ENCODE data around the gene C15orf62. TPM values are rescaled to one million over a fixed set of nuclear protein-coding genes. Genes with fewer than 3 reads are reported as not detected.
A peak's percentile ranks its signal among the peaks of the same experiment; 100 is the strongest.

Gene C15orf62
- total and polyA plus RNA-seq, 7 donors, result 0.05 to 0.19 (median 0.07) TPM; not detected in 4

DNA sequence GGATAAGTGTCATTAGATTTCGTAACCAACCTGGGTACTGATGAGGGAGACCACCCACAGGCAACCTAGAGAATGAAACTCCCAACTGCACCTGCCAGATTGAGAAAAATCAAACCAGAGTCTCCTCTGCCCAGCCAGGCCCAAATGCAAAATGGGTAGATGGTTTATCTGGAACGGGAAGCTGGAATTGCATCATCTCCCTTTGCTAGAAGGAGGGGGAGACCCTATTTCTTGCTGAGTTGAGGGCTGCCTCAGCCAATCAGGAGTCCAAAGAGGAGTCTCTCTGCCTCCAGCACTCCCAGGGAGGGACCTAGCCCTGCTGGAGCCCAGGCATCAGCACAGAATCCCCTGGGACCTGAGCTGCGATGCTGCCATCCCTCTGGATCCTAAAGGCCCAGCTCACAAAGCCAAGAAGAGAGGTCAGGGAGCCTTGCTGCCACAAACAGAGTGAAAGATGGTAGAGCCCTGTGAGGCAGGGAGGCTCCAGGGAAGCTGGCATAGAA is 22.8 kb upstream of the C15orf62 start:
- peaks cover 9 to 84% of the 10 kb centered on the region in 2 donors for H3K36me3 ChIP-seq (ENCODE audit: insufficient read depth in 1 of 2, low read depth in 1 of 2)
- intact Hi-C loops (cut with DNase I), result loop anchor here in 1 of 2 donors (5.0 kb wide), 1 partner anchor 50 kb away; the partner anchor contains the start of gene RAD51
- H3K4me1 ChIP-seq, result peaks cover 19% of the 10 kb centered on the region
- no peak for ATAC-seq
- WGBS, 3 donors, result 53 to 75% (median 56%) methylated on average over 3 of the region's 3 CpGs
- no peaks in the 10 kb centered on the region for H3K27me3 ChIP-seq (ENCODE audit: insufficient read depth in 3 of 3, low read length in 2 of 3)
- H3K4me3 ChIP-seq, result no peak overlapping the region
- DNase-seq, result no peak
- TF ChIP-seq CTCF (IDR thresholded peaks at IDR 0.05), result no peak
- H3K9me3 ChIP-seq, result no peaks in the 10 kb centered on the region
- H3K27ac ChIP-seq, result no peak overlapping the region

DNA sequence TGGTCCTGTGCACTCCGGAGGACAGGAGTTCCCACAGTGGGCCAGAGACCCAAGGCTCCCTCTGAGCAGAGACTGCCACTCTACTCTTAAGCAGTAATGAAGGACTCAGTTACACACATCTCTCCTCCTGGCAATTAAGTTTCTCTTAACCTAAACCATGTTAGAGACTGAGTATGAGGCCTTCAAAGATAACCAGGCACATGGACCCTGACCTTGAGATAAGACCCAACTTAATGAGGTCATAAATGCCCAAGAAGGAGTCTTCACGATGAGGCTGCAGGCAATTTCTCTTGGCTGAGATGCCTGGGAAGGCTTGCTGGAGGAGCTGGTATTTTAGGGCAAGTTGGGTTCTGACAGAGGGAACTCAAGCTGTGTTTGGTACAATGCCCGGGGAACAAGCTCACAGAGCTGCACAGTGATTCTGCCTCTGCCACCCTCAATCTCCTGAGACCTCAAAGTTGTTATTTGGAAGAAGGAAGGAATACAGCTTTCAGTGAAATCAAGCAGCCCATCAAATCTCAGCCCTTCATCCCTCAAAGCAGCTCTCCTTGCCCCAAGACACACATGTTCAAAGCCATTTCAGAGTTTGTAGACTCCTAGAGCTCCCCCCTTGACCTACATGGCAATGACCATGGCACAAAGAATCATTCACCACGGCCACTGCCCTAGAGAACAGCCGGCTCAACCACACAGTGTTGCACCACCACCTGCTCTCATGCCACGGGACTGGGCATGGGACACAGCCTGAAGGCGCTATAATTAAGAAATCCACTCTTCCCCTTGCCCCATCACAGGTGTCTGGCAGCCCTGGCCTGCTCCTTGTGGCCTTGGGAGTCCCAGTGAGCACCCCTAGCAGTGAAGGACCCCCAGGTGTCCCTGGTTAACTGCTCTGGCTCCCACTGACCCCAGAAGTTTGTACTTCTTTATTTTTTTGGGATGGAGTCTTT is 21.8 kb upstream of the C15orf62 start:
- H3K36me3 ChIP-seq (ENCODE audit: insufficient read depth in 1 of 2, low read depth in 1 of 2), result peaks cover 9 to 84% of the 10 kb centered on the region in 2 donors
- H3K9me3 ChIP-seq, result no peaks in the 10 kb centered on the region
- peak in 1 of 2 donors; percentile 62 for DNase-seq
- H3K4me3 ChIP-seq, result no peak overlapping the region
- peak; percentile 68 to 83 (median 74) for ATAC-seq
- no peaks in the 10 kb centered on the region for H3K27me3 ChIP-seq (ENCODE audit: insufficient read depth in 3 of 3, low read length in 2 of 3)
- peaks cover 17% of the 10 kb centered on the region for H3K4me1 ChIP-seq
- TF ChIP-seq CTCF (IDR thresholded peaks at IDR 0.05), result no peak
- 45 to 62% (median 48%) methylated on average over 7 of the region's 7 CpGs for WGBS, 3 donors
- intact Hi-C loops (cut with DNase I), result loop anchor here in 1 of 2 donors (5.0 kb wide), 1 partner anchor 51 kb away; the partner anchor contains the start of gene RAD51
- H3K27ac ChIP-seq, result peak overlapping the region; percentile 46

DNA sequence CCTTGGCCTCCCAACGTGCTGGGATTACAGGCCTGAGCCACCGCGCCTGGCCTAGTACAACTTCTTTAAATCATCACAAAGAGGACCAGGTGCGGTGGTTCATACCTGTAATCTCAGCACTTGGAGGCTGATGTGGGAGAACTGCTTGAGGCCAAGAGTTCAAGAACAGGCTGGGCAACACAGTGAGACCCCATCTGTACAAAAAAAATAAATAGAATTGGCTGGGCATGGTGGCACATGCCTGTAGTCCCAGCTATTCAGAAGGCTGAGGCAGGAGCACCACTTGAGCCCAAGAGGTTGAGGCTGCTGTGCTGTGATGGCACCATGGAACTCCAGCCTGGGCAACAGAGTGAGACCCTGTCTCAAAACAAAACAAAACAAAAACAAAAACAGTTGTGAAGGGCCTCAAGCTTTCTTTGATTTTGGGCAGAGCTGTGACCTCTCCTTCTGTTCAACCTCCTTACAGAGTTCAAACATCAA is 20.6 kb upstream of the C15orf62 start:
- TF ChIP-seq CTCF (IDR thresholded peaks at IDR 0.05), result no peak
- intact Hi-C loops (cut with DNase I), result loop anchor here in 1 of 2 donors (5.0 kb wide), 1 partner anchor 52 kb away; the partner anchor contains the start of gene RAD51
- Histone ChIP-seq H3K4me1 (peaks cover 17% of the 10 kb centered on the region), H3K9me3 (no peaks in the 10 kb centered on the region), H3K27ac (no peak overlapping the region), H3K27me3 (ENCODE audit: insufficient read depth in 3 of 3, low read length in 2 of 3) (no peaks in the 10 kb centered on the region), H3K4me3 (no peak overlapping the region), H3K36me3 (ENCODE audit: insufficient read depth in 1 of 2, low read depth in 1 of 2) (peaks cover 9 to 81% of the 10 kb centered on the region in 2 donors)
- DNase-seq (no peak), ATAC-seq (no peak)
- 95 to 100% (median 98%) methylated on average over 4 of the region's 4 CpGs for WGBS, 3 donors

DNA sequence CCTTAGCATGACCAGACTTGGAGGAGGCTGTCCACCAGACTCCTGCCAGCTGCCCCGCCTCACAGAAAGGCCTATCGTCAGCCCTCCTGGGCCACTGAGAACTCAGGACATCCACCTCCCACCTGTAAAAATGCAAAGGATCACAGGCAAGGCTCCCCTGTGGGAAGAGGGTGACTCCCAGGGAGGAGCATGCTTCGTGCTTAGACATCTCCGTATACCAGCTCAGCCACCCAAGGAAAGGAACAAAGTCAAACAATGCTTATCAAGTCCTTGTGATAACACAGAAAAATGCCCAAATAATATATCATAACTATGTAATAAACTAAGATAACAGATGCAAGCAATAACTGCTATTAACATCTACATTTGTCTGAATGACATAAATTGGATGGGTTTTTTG is 18.9 kb upstream of the C15orf62 start:
- Histone ChIP-seq H3K27ac (no peak overlapping the region), H3K4me3 (no peak overlapping the region), H3K9me3 (no peaks in the 10 kb centered on the region), H3K4me1 (peaks cover 18% of the 10 kb centered on the region), H3K27me3 (ENCODE audit: insufficient read depth in 3 of 3, low read length in 2 of 3) (no peaks in the 10 kb centered on the region), H3K36me3 (ENCODE audit: insufficient read depth in 1 of 2, low read depth in 1 of 2) (peaks cover 6 to 68% of the 10 kb centered on the region in 2 donors)
- TF ChIP-seq CTCF (IDR thresholded peaks at IDR 0.05), result no peak
- intact Hi-C loops (cut with DNase I), result loop anchor here (5.0 to 10.0 kb wide), 2 partner anchors 54 to 141 kb away; partner anchors contain the start of genes DNAJC17 (in 1 of the 2), VPS18 (in 1 of the 2) and ZFYVE19 (in 1 of the 2)
- ATAC-seq (no peak), DNase-seq (no peak)
- 89 to 94% (median 92%) methylated on average over 4 of the region's 4 CpGs for WGBS, 3 donors

Measured in psoas muscle (tissue), 8 donors.